T47D (cell line): ENCODE results near the gene ZNF521.

Source experiments
- DNase-seq, 2 experiments: peaks; one replicate each; pipeline versions ENCODE4 v3.0.0 to v3.0.0-alpha.2; 2011 to 2012; ENCODE audit warnings: low read depth in 1 of 2, low spot score in 1 of 2
- JUND ChIP-seq: IDR thresholded peaks from 2 replicates; pipeline ENCODE4 v1.6.1; 2012; ENCODE audit warnings: low read depth
- in situ Hi-C: cut with HindIII; loops from 2 replicates; pipeline ENCODE4 v1.10.0; 2016; ENCODE audit warnings: low sequenced_read_pairs, low pct_unique_long_range_greater_than_20kb

Gene ZNF521

GRCh38 chr18:25145731-25146511 lies 206.0 kb downstream of the ZNF521 start:
- in situ Hi-C loops: no loop called here
- no peak for TF ChIP-seq JUND
- DNase-seq: no peak

- no peak for TF ChIP-seq JUND
- DNase-seq: no peak
- in situ Hi-C loops: no loop called here
Measured at GRCh38 chr18:25144820-25145219, 207.1 kb downstream of the ZNF521 start.

DNA sequence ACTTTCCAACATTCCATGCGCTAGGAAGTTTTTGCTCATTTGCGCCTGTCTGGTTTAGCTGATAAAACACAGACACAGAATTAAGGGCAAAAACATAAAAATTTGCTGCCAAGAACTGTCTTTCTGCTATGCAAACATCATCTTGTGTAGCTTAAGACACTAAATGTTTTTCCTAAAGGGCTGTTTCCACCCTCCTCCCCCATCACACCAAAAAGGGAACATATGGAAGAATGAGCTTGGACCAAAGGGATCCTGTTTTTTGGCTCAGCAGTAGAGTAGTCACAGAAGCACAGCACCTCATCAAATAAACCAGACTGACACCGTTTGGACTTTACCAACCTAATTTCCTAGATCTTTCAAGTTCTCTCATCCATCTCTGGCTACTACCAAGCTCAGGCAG lies 210.1 kb downstream of the ZNF521 start:
- no peak for DNase-seq
- in situ Hi-C loops: no loop called here
- no peak for TF ChIP-seq JUND

- in situ Hi-C loops: no loop called here
- no peak for DNase-seq
- TF ChIP-seq JUND: no peak
Measured at GRCh38 chr18:25141399-25141798, 210.6 kb downstream of the ZNF521 start.

GRCh38 chr18:25140962-25141308 lies 211.0 kb downstream of the ZNF521 start:
- TF ChIP-seq JUND: no peak
- no peak for DNase-seq
- in situ Hi-C loops: no loop called here

DNA sequence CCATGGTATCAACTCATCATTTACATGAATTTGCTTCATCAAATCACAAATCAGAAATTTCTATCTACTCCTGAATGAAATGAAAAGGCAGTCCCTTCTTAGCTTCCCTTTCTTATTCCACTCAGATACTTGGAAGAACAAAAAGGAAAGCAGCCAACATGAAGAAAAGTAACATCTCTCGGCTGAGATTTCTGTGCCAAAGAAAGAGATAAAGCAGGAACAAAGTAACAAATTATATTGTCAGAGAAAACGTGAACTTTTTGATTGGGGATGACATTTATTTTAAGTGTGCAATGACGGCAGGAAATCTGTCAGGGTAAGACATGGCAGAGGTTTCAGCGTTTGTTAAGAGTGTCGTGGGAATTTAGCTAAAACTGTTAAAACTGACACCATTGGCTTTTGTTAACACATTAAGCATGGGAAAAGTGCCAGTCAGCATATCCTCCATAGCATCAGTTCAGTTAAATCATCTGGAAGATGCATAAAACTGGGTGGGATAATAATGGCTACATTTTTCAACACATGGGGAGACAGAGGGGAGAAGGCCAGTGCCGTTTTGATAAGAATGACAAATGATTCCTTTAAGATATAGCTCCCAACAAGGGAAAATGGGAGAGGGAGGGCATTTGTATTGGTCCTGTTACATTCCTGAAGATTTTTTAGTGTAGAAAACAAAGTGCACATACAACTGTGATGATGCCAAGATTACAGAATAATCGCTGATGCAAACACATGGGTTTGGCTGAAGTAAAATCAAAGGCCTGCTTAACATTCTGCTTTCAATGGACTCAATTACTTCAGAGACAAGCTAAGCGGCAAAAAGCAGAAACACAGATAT lies 211.6 kb downstream of the ZNF521 start:
- in situ Hi-C loops: no loop called here
- no peak for DNase-seq
- no peak for TF ChIP-seq JUND

GRCh38 chr18:25137197-25137472 lies 214.8 kb downstream of the ZNF521 start:
- in situ Hi-C loops: no loop called here
- TF ChIP-seq JUND: no peak
- no peak for DNase-seq

DNA sequence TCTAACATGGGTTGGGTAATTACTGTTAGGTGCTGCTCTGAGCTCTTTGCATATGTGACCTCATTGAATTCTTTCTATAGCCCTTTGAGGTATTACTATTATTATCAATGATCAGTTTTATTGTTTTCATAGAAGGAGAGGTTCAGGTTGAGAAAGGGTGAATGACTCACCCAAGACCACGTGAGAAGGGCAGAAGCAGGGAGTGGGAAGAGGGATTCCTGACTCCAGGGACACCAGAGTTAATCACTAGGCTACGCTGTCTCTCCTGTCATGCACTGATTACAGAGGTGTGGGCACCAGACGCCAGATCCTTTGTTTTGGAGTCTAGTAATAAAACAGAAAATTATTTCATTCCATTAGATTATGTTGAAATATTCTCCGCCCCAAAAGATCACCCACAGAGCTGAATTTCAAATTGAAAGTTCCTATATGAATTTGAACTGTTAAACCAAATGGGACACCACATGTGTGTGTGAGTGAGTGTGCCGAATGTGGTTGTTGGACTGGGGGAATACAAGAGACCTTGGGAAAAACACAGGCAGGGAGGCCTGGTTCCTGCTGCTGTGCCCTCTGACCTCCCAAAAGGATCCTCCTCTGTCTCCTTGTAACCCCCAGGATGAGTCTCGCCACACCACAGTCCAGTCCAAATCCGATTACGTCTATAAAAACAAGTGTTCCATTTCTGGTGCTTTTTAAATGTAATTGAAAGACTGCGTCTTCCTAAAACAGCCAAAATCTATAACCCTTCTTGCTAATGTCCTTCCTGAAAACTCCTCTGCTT lies 215.4 kb downstream of the ZNF521 start:
- no peak for DNase-seq
- in situ Hi-C loops: no loop called here
- TF ChIP-seq JUND: no peak

DNA sequence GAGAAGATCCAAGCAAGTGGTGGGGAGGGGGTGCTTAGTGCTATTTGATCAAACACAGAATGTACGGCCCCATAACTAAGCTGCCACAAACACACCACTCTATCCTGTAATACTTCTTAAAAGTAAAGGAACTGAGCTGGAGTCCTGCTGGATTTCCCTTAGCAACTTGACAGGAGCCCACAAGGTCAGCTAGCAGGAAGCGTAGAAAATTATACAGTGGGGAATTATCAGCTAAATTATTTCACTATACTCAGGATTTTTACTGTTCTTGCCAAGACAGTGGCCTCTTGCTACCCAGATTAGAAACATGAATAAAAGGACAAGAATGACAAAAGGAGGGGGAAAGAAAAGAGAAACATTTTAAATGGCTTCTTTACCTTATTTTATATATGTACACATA lies 217.1 kb downstream of the ZNF521 start:
- in situ Hi-C loops: no loop called here
- DNase-seq: no peak
- no peak for TF ChIP-seq JUND

- DNase-seq: no peak
- TF ChIP-seq JUND: no peak
- in situ Hi-C loops: no loop called here
Measured at GRCh38 chr18:25133879-25134278, 218.1 kb downstream of the ZNF521 start.

GRCh38 chr18:25132786-25133496 lies 219.0 kb downstream of the ZNF521 start:
- DNase-seq: no peak
- TF ChIP-seq JUND: no peak
- in situ Hi-C loops: no loop called here

- no peak for TF ChIP-seq JUND
- in situ Hi-C loops: no loop called here
- DNase-seq: no peak
Measured at GRCh38 chr18:25126751-25127150, 225.2 kb downstream of the ZNF521 start.
